ENCODE measurements around the gene ACTR3C. TPM values are rescaled to one million over a fixed set of nuclear protein-coding genes. Genes with fewer than 3 reads are reported as not detected.

The ACTR3C gene
- total and polyA plus RNA-seq, 10 of the 15 experiments (the other 5 are each of a cell fraction or from before 2014, with no cell fraction given): 2.0 to 10.2 (median 6.3) TPM

DNA sequence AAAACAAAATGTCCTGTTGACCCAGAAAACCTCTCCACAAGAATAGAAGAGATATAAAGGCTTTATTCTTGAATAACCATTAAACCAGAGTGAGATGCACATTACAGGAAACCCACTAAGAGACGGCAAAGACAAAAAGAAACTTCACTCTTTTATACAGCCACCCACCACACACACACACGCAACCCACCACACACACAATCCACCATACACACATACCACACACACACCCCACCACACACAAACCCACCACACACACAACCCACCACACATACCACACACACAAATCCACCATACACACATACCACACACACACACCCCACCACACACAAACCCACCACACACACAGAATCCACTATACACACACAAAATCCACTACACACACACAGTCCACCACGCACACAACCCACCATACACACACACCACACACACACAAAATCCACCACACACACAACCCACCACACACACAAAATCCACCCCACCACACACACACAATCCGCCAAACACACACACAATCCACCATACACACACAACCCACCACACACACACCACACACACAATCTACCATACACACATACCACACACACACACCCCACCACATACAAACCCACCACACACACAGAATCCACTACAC, 35.8 kb upstream of the ACTR3C start:
- no peak overlapping the region for H3K4me3 ChIP-seq
- no peak for ATAC-seq
- no peaks in the 10 kb centered on the region for H3K9me3 ChIP-seq (replicated peaks; ENCODE audit: control insufficient read depth, insufficient read depth, low read length)
- SMC1A ChIA-PET (ENCODE audit: uncharacterized antibody, unreplicated experiment): interaction anchor here (0.7 to 6.5 kb wide), 5 partner anchors 11 to 397 kb away, joined by 4 to 48 read pairs (median 12); a partner anchor contains a TSS
- POLR2A ChIA-PET: interaction anchor here (1.4 kb wide), 1 partner anchor 10 kb away, joined by 6 read pairs; no protein-coding TSS in a partner anchor
- no peak overlapping the region for H2AFZ ChIP-seq (ENCODE audit: control insufficient read depth, low read depth, low read length)
- H3K4me1 ChIP-seq (ENCODE audit: control insufficient read depth, insufficient read depth, low read length): peaks cover 27% of the 10 kb centered on the region
- H3K36me3 ChIP-seq (ENCODE audit: control insufficient read depth in 2 of 2, insufficient read depth in 2 of 2, low read length in 1 of 2): no peaks in the 10 kb centered on the region
- no peaks in the 10 kb centered on the region for H3K79me2 ChIP-seq (ENCODE audit: control insufficient read depth, insufficient read depth, low read length)
- no TSS peak for BruUV-seq (replicated peaks)
- no peak overlapping the region for H3K27ac ChIP-seq (ENCODE audit: control insufficient read depth, insufficient read depth)
- in situ Hi-C loops (cut with MboI): no loop called here
- RAD21 ChIA-PET (ENCODE audit: unreplicated experiment): interaction anchor here (1.0 to 4.7 kb wide), 3 partner anchors 11 to 60 kb away, joined by 6 to 26 read pairs (median 16); a partner anchor contains a TSS
- no peak overlapping the region for H3K4me2 ChIP-seq (ENCODE audit: control insufficient read depth, insufficient read depth)
- H3K27me3 ChIP-seq (replicated peaks in 1 of 2; ENCODE audit: control insufficient read depth in 2 of 2, insufficient read depth in 2 of 2, low read length in 1 of 2): no peaks in the 10 kb centered on the region
- FAIRE-seq: peak; percentile 57
- TF ChIP-seq TCF7 (IDR thresholded peaks at IDR 0.05; ENCODE audit: borderline replicate concordance) (no peak), HDGF (IDR thresholded peaks at IDR 0.05) (0 out of 2 replicates have a peak, but pooled peaks have one; percentile 37), NBN (IDR thresholded peaks at IDR 0.05) (0 out of 2 replicates have a peak, but pooled peaks have one; percentile 11), HCFC1 (IDR thresholded peaks at IDR 0.05; ENCODE audit: low read length) (no peak), RUNX3 (IDR thresholded peaks at IDR 0.05; ENCODE audit: low read length) (peak; percentile 8; the same call in 1 of the 2 replicates)
- TF ChIP-seq, protein P1, sequence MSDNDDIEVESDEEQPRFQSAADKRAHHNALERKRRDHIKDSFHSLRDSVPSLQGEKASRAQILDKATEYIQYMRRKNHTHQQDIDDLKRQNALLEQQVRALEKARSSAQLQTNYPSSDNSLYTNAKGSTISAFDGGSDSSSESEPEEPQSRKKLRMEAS (IDR thresholded peaks at IDR 0.05; ENCODE audit: low read depth, low read length): no peak
- no peak for DNase-seq (ENCODE audit: low read depth, low spot score)
- no peaks in the 10 kb centered on the region for H4K20me1 ChIP-seq (ENCODE audit: control insufficient read depth, insufficient read depth)
- intact Hi-C loops (cut with micrococcal nuclease; ENCODE audit: unreplicated experiment): loop anchor here (5.0 kb wide), 1 partner anchor 37 kb away; the partner anchor contains the start of genes ACTR3C and LRRC61
- CTCF ChIA-PET: interaction anchor here (0.6 to 4.9 kb wide), 6 partner anchors 9 to 62 kb away, joined by 3 to 72 read pairs (median 6); partner anchors contain the start of genes ACTR3C and LRRC61
- WGBS (ENCODE audit: insufficient coverage, insufficient replicate concordance, low lambda C conversion rate, missing lambda C conversion rate): 74% methylated on average over 3 of the region's 4 CpGs
- H3K9ac ChIP-seq (ENCODE audit: control insufficient read depth, insufficient read depth, low read length): no peak overlapping the region
